T47D (cell line): ENCODE results near the gene PRKAA1.
"Not testable (repeated sequence)": the region's sequence is repeated elsewhere in the genome, so short reads cannot be mapped to it uniquely, and the experiment has no call there.

Experiments
- DNase-seq, 2 experiments: peaks; one replicate each; pipeline versions ENCODE4 v3.0.0 to v3.0.0-alpha.2; 2011 to 2012; ENCODE audit warnings: low read depth in 1 of 2, low spot score in 1 of 2
- JUND ChIP-seq: IDR thresholded peaks from 2 replicates; pipeline ENCODE4 v1.6.1; 2012; ENCODE audit warnings: low read depth
- in situ Hi-C: cut with HindIII; loops from 2 replicates; pipeline ENCODE4 v1.10.0; 2016; ENCODE audit warnings: low sequenced_read_pairs, low pct_unique_long_range_greater_than_20kb

The PRKAA1 gene

DNA sequence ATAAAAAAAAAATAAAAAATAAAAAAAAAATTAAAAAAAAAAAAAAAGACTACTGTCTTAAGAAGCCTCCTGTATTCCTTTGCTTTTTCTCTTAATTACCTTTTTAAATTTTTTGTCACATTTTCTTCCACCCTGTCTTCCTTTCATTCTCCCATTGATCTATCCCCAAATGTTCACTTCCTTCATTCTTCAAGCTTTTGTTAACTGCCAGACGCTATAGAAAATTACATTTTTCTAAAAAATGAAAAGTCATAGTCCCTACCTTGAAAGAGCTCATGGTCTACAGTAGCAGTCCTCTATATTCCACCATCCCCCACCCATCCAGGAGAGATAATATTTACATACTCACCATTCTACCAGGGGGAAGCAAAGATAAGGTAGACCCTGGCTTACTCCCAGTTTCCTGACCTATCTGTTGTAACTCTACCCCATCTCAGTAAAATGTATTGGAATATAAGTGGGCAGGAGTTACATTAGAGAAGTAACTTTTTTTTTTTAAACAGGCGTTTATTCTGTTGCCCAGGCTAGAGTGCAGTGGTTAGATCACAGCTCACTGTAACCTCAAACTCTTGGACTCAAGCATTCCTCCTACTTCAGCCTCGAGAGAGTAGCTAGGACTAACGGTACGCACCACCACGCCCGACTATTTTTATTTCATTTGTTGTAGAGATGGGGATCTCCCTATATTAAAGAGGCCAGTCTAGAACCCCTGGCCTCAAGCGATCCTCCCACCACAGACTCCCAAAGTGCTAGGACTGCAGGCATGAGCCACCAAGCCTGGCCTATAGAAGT lies 3.8 kb upstream of the PRKAA1 start:
- no peak for TF ChIP-seq JUND
- in situ Hi-C loops, result no loop called here
- DNase-seq, result no peak

DNA sequence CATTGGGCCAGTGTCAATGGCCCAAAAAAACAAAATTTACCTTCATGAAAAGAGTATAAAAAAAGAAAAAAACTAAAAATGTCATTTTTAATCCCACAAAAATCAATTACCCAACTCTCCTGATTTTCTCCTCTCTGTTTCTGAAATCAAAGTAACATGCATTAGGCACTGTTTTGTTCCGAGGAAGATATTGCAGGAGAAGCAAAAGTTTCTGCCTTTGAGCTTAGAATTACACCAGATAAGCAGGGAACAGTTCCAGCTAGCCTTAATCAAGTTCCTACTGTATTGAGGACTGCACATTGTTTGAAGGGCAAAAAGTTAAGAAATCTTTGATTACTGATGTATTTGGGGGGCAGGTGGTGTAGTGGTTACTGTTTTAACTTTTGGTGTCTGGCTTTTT lies 1.1 kb upstream of the PRKAA1 start:
- no peak for DNase-seq
- no peak for TF ChIP-seq JUND

DNA sequence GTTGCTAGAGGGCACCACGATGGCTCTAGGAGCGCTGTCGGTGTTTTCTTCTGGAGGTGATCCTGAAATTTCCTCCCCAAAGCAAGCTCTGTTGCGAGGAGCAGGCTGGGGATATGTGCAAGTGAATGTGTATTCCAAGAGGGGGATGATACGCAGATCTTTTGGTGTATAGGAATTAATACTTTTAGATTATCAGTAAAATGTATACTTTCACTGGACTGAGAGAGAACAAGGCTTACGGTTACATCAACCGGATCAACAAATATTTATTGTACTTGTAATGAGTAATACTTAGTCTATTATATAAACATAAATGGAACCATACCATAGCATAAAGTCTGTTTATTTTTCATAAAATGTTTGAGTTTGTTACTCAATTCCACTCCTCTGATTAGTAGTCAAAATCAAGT lies 632 bp upstream of the PRKAA1 start:
- peak in 1 of 2 experiments; percentile 38 for DNase-seq
- in situ Hi-C loops, result no loop called here
- no peak for TF ChIP-seq JUND

More for the DNA sequence above, 1.1 kb upstream of the PRKAA1 start:
- in situ Hi-C loops, result no loop called here

GRCh38 chr5:40797273-40798011 lies 732 bp downstream of the PRKAA1 start:
- DNase-seq, result peak; percentile 44 to 70
- in situ Hi-C loops, result no loop called here
- TF ChIP-seq JUND, result no peak

GRCh38 chr5:40796487-40796889 lies 1.7 kb downstream of the PRKAA1 start:
- in situ Hi-C loops, result no loop called here
- TF ChIP-seq JUND, result no peak
- peak in 1 of 2 experiments; percentile 9 for DNase-seq

DNA sequence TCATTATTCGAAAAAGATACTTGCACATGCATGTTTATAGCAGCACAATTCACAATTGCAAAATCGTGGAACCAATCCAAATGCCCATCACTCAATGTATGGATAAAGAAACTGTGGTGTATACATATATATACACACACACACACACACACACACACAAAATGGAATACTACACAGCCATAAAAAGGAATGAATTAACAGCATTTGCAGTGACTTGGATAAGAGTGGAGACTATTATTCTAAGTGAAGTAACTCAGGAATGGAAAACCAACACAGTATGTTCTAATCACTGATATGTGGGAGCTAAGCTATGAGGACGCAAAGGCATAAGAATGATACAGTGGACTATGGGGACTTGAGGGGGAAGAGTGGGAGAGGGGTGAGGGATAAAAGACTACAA lies 3.3 kb downstream of the PRKAA1 start:
- in situ Hi-C loops, DNase-seq: not testable (repeated sequence)

- DNase-seq, in situ Hi-C loops: not testable (repeated sequence)
These were observed 3.8 kb downstream of the PRKAA1 start for GRCh38 chr5:40794340-40794739.

- DNase-seq, in situ Hi-C loops: not testable (repeated sequence)
These were observed 5.5 kb downstream of the PRKAA1 start for GRCh38 chr5:40792691-40793090.

GRCh38 chr5:40791715-40792139 lies 6.4 kb downstream of the PRKAA1 start:
- DNase-seq, result peak in 1 of 2 experiments; percentile 51
- in situ Hi-C loops, result no loop called here
- no peak for TF ChIP-seq JUND

DNA sequence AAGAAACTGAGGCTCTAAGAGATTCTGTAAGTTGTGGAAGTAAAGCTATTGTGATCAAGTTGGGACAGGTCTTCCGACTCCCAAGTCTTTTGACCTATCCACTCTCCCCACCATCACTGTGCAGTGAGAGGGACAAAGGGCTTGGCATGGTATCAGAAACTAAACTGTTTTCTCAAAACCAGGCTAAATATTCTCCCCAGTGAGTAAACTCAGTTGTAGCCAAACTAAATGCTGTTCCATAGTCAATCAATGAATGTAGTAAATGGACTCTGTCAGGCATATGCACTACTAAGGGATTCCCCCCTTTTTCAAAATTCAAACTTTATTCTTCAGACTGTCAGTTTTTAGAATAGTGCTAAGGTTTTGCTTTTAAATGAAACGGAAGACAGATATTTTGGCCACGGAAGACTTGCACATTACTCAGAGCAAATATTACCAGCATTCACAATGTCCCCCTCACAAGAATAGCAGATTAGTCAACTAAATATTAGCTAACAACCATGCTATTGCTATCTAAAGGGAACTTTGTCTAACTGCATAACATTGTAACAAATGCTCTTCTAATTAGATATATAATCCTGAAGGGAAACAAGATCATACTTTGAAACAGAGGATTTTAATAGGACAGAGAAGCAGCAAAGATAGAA lies 7.1 kb downstream of the PRKAA1 start:
- DNase-seq, result no peak
- TF ChIP-seq JUND, result no peak
- in situ Hi-C loops, result no loop called here

GRCh38 chr5:40788941-40789340 lies 9.2 kb downstream of the PRKAA1 start:
- DNase-seq, in situ Hi-C loops: not testable (repeated sequence)

DNA sequence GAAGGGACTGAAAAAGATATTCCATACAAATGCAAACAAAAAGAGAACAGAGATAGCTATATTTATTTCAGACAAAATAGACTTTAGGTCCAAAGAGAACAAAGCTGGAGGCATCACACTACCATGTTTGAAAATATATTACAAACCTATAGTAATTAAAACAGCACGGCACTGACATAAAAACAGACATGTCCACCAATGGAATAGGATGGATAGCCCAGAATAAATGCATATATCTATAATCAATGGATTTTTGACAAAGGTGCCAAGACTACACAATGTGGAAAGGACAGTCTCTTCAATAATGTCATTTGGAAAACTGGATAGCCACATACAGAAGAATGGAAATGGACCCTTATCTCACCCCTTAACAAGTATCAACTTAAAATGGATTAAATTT lies 10.2 kb downstream of the PRKAA1 start:
- in situ Hi-C loops, result no loop called here
- no peak for DNase-seq
- no peak for TF ChIP-seq JUND

DNA sequence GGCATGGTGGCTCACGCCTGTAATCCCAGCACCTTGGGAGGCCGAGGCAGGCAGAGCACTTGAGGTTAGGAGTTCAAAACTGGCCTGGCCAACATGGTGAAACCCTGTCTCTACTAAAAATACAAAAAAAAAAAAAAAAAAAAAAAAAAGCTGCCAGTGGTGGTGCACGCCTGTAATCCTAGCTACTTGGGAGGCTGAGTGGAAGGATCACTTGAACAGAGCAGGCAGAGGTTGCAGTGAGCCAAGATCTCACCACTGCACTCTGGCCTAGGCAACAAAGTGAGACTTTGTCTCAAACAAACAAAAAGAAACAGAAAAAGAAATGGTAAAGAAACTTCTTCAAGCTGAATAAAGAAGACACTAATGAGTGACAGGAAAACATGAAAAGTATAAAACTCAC lies 11.5 kb downstream of the PRKAA1 start:
- DNase-seq, in situ Hi-C loops: not testable (repeated sequence)
